Ishikawa (cell line): Measurements from ENCODE around the gene NDC1.

Source experiments
- CEBPB ChIP-seq: IDR thresholded peaks from 2 replicates; pipeline ENCODE4 v1.6.1; 2012
- CREB1 ChIP-seq: IDR thresholded peaks from 2 replicates; pipeline ENCODE4 v1.6.1; 2012; ENCODE audit warnings: low read depth
- EGR1 ChIP-seq: IDR thresholded peaks from 2 replicates; pipeline ENCODE4 v1.6.1; 2012
- EP300 ChIP-seq: IDR thresholded peaks from 2 replicates; pipeline ENCODE4 v1.6.1; 2012; ENCODE audit warnings: borderline replicate concordance
- FOXM1 ChIP-seq: IDR thresholded peaks from 2 replicates; pipeline ENCODE4 v1.6.1; 2012; ENCODE audit warnings: low read depth, borderline replicate concordance
- NFIC ChIP-seq: IDR thresholded peaks from 2 replicates; pipeline ENCODE4 v1.6.1; 2012
- RAD21 ChIP-seq: IDR thresholded peaks from 2 replicates; pipeline ENCODE4 v1.6.1; 2012; ENCODE audit warnings: low read depth
- TAF1 ChIP-seq: IDR thresholded peaks from 2 replicates; pipeline ENCODE4 v1.6.1; 2012; ENCODE audit warnings: low read depth, mild to moderate bottlenecking
- TCF12 ChIP-seq: IDR thresholded peaks from 2 replicates; pipeline ENCODE4 v1.6.1; 2012; ENCODE audit warnings: low read depth
- USF1 ChIP-seq: IDR thresholded peaks from 2 replicates; pipeline ENCODE4 v1.6.1; 2012
- YY1 ChIP-seq: IDR thresholded peaks from 2 replicates; pipeline ENCODE4 v1.6.1; 2012; ENCODE audit warnings: low read depth
- TF ChIP-seq, protein P1 (sequence below): IDR thresholded peaks from 2 replicates; pipeline ENCODE4 v1.6.1; 2012
- TF ChIP-seq, protein P2 (sequence below): IDR thresholded peaks from 2 replicates; pipeline ENCODE4 v1.6.1; 2012; ENCODE audit warnings: low read depth, mild to moderate bottlenecking

- TF ChIP-seq NFIC: no peak
- TF ChIP-seq TAF1: no peak
- no peak for TF ChIP-seq TCF12
- no peak for TF ChIP-seq CEBPB
- TF ChIP-seq, protein P1, sequence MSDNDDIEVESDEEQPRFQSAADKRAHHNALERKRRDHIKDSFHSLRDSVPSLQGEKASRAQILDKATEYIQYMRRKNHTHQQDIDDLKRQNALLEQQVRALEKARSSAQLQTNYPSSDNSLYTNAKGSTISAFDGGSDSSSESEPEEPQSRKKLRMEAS: no peak
- no peak for TF ChIP-seq YY1
- TF ChIP-seq EP300: no peak
- TF ChIP-seq USF1: no peak
- TF ChIP-seq, protein P2, sequence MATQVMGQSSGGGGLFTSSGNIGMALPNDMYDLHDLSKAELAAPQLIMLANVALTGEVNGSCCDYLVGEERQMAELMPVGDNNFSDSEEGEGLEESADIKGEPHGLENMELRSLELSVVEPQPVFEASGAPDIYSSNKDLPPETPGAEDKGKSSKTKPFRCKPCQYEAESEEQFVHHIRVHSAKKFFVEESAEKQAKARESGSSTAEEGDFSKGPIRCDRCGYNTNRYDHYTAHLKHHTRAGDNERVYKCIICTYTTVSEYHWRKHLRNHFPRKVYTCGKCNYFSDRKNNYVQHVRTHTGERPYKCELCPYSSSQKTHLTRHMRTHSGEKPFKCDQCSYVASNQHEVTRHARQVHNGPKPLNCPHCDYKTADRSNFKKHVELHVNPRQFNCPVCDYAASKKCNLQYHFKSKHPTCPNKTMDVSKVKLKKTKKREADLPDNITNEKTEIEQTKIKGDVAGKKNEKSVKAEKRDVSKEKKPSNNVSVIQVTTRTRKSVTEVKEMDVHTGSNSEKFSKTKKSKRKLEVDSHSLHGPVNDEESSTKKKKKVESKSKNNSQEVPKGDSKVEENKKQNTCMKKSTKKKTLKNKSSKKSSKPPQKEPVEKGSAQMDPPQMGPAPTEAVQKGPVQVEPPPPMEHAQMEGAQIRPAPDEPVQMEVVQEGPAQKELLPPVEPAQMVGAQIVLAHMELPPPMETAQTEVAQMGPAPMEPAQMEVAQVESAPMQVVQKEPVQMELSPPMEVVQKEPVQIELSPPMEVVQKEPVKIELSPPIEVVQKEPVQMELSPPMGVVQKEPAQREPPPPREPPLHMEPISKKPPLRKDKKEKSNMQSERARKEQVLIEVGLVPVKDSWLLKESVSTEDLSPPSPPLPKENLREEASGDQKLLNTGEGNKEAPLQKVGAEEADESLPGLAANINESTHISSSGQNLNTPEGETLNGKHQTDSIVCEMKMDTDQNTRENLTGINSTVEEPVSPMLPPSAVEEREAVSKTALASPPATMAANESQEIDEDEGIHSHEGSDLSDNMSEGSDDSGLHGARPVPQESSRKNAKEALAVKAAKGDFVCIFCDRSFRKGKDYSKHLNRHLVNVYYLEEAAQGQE: no peak
- TF ChIP-seq FOXM1: no peak
- TF ChIP-seq EGR1: no peak
- no peak for TF ChIP-seq RAD21
- TF ChIP-seq CREB1: no peak
Measured at GRCh38 chr1:53868565-53868964, 30.5 kb upstream of the NDC1 start.
